Measurements from ENCODE around the gene RIMBP2.

- TF ChIP-seq, protein P1, sequence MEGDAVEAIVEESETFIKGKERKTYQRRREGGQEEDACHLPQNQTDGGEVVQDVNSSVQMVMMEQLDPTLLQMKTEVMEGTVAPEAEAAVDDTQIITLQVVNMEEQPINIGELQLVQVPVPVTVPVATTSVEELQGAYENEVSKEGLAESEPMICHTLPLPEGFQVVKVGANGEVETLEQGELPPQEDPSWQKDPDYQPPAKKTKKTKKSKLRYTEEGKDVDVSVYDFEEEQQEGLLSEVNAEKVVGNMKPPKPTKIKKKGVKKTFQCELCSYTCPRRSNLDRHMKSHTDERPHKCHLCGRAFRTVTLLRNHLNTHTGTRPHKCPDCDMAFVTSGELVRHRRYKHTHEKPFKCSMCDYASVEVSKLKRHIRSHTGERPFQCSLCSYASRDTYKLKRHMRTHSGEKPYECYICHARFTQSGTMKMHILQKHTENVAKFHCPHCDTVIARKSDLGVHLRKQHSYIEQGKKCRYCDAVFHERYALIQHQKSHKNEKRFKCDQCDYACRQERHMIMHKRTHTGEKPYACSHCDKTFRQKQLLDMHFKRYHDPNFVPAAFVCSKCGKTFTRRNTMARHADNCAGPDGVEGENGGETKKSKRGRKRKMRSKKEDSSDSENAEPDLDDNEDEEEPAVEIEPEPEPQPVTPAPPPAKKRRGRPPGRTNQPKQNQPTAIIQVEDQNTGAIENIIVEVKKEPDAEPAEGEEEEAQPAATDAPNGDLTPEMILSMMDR (IDR thresholded peaks at IDR 0.05): no peak
- TF ChIP-seq EP300 (IDR thresholded peaks at IDR 0.05) (no peak), POLR2A (IDR thresholded peaks at IDR 0.05) (no peak)
Observed at GRCh38 chr12:130463275-130463658, 252.8 kb downstream of the RIMBP2 start.
